Activated CD4-positive, alpha-beta T cell treated with anti-CD3 and anti-CD28 coated beads, Interleukin-10, Interleukin-2, amounts not matched to agents 100 ng/mL and 50 ng/mL, durations not matched to agents 16 hours and 8 hours (primary cell): ENCODE measurements around the gene IQCK.

Experiments used
- DNase-seq: peaks from one replicate; pipeline ENCODE4 v3.0.0-alpha.2; 2020

Gene IQCK

GRCh38 chr16:19864566-19864965, 146.5 kb downstream of the IQCK start:
- no peak for DNase-seq

DNA sequence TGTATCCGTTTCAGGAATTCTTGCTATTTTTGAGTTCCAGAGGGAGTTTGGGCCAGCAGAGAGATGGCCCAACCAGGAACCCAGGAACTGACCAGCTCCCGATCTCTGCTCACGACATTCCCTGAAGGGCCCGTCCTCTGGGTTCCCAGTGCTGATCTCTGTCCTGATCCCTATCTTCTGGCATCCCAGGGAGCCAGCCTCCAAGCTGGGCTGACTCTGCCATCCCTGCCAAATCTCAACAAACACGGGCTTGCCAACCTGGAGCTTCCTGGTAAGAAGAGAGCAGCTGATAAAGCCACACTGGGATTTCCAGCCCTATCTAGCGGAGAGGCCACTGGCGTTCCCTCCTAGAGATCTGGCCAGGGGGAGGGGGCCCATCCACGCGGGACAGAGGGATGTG, 150.3 kb downstream of the IQCK start:
- DNase-seq = no peak

- DNase-seq = no peak
These were observed 153.7 kb downstream of the IQCK start for GRCh38 chr16:19871721-19872120.

- no peak for DNase-seq
These were observed 154.2 kb downstream of the IQCK start for GRCh38 chr16:19872179-19872863.

DNA sequence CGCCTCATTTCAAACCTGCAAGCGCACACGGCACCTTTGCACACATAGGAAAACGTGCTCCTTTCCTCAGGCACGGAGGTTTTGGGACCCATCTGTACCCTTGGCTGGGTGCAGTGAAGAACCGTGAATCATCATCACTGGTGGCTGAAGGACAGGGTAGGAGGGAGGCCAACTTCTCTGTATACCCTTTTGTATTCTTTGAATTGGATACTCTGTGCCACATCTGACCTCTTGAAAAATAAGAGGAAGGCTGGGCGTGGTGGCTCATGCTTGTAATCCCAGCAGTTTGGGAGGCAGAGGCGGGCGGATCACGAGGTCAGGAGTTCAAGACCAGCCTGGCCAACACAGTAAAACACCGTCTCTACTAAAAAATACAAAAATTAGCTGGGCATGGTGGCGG, 154.9 kb downstream of the IQCK start:
- no peak for DNase-seq

- DNase-seq = no peak
These were observed 156.0 kb downstream of the IQCK start for GRCh38 chr16:19874026-19874425.

DNA sequence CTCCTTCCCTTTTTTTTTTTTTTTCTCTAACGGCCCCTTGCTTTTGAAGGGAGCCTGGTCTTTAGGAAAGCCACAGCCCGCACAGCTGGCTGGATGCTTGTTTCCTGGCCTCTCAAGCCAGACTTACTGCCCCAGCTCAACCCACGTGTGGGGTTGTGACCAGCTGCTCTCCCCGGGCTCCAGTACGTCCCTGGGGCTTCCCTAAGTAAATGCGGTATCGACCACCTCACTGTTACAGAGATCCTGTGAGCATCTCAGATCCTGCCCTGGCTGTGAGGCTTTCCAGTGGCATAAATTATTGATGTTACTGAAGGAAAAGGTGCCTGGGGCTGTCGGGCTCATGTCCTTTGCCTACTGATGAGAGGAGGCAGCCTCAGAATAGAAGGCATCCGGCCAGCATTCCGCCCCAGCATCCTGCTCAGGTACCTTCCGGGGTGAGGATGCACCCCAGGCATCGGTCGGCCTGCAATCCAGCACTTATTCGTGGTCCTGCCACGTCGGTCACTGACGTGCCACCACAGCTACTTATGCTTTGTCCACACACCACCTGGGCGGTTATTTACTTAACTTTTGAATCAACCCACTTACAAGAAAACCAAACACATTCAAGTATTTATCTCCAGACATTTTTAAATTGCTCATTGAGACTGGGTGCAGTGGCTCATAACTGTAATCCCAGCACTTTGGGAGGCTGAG, 156.9 kb downstream of the IQCK start:
- DNase-seq = no peak

DNA sequence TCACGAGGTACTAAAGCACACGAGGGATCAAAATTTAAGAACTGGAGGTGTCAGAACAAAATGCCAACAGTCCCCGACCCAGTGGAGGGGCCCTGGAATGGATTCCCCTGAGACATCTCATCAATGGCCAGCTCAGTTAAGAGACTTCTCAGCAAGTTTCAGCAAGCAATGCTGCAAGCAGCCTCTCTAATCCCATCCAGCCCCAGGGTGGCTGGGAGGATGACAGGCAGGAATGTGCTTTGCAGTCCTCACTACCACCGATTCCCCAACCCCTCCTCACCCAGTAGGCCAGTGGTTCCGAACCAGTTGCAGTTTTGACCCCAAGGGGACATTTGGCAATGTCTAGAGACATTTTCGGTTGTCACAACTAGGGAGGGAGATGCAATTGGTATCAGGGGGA, 157.8 kb downstream of the IQCK start:
- no peak for DNase-seq

GRCh38 chr16:19876501-19877059, 158.5 kb downstream of the IQCK start:
- DNase-seq = no peak

DNA sequence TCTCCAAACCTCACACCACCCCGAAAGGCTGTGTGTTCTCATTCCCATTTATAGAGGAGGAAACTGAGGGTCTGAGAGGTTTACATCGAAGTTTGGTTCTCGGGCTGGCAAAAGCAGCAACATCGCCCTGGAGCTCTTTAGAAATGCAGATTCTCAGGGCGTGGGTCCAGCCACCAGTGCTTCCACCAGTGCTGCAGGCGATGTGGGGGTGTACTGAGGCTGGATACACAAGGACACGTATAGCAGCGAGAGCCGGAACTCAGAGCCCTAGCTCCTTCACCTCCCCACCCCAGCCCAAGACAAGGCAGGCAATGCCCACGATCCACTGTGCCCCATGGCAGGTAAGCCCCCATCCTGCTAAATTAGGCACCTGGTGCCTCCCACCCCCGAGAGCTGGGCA, 160.7 kb downstream of the IQCK start:
- no peak for DNase-seq

- DNase-seq = no peak
These were observed 161.2 kb downstream of the IQCK start for GRCh38 chr16:19879241-19879792.

DNA sequence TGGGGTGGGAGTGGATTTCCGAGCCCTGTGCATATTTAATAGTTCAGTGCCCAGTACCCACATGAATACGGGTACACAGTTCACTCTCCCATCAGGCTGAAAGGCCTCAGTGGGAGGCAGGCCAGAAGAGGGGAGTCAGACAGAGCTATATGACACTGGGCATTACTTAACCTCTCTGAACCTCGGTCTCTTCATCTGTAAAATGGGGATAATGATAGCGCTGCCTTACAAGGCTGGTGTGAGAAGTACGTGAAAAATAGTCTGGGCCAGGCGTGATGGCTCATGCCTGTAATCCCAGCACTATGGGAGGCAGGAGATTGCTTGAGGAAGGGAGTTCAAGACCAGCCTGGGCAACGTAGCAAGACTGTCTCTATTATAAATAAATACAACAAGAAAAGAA, 163.0 kb downstream of the IQCK start:
- no peak for DNase-seq

DNA sequence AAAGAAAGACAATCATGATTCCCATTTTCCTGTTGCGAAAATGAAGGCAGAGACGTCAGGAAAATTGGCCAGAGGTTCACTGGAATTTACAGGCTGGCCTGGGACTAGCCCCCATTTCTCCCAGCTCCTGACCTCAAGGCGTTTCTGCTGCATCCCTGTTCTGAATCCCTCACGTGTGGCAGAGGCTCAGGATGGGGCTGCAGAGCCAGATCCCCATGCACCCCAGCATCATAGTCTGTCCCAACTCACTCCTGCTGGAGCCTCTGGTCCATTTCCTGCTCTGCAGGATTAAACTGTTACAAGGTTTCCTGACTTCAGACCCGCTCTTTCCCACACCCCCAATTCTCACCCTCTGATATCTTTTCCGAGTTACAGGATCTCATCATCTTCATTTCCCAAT, 163.7 kb downstream of the IQCK start:
- no peak for DNase-seq

DNA sequence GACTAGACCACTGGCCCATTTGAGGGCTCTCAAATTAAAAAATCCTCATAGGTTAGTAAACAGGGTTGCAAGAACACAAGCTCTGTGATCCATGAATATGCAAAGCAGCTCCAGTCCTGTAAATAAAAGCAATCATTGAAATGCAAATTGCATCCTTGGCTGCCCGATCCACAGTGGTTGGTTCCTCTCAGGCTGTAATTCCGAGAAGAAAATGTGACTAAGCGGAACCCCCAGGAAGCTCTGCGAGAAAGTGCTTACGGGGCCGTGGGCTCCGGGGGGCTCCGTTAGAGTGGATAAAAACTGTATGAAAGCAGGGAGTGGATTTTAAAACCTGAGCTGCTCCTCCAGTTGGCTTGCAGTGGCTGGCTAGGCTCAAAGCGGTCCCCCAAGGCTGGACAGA, 164.1 kb downstream of the IQCK start:
- DNase-seq = no peak

DNA sequence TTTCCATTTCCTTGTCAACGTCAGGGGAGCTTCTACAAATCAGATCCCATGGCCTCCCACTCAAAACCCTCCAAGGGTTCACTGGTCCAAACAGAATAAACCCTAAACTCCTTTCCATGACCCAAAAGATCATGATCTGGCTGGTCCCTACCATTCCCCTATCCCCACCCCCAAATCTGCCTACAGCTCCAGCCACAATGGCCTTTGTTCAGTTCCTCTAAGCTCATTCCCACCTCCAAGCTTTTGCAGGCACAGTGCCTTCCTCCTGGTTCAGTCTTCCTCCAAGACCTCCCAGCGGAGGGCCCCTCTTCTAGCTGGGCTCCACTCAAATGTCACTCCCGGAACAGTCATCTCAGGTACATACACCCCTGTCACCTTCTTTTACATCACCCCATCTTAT, 164.6 kb downstream of the IQCK start:
- DNase-seq = no peak

GRCh38 chr16:19883296-19883965, 165.4 kb downstream of the IQCK start:
- DNase-seq = no peak

DNA sequence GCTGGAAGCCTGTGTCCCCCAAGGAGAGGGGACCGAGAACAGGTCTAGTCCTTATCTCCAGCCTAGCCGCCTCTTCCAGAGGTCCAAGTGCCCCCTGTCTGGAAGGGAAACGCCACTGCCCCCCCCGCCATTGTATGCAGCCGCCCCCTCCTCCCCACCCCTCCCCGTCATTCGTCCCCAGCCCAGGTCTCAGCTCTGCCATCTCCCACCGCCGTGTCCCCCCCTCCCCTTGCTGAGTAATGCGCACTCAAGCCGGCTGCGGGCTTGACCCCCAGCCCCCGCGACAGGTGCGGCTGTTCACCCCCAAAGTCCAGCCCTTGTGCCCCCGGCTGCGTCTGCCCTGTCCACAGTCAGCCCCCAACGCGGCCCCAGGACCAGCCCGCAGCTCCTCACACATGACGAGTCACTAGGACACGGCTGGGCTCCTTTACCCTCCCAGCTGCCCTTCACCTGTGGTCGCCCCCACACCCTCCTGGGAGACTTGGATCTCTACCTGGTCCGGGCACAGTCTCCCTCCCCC, 166.0 kb downstream of the IQCK start:
- DNase-seq = no peak

DNA sequence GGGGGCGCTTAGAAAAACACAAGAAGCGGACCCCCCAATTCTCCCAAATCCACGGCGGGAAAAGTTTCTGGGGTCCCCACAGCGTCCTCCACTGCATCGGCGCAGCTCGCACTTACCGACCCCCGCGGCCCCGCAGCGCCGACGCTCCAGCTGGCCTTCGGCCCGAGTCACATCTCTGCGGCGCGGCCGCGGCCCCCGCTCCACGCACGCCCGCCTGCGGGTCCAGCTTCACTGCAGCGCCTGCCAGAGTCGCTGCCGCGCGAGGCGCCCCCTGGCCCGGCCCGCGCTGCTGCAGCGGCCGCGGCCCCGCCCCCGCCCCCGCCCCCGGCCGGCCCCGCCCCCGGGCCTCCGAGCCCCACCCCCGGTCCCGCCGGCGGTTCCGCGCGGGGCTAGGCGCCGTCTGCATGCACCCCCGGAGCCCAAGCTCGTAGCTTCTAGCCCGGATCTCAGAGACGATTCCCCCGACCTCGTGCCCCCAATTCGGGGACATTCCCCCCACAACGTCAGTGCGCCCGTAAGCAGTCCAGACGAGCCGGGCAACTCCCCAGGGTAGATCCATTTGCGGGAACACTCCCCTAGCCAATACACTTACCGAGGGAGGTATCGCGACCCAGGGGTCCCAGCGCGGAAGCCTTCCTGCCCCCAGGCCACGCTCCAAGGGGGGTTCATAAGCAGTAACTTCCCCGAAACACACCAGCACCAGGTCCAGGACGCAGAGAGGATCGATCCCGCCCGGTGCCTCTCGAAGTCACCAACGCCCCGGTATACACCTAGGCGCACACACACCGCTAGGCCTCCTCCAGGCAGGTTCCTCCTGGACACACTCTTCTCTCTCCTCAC, 166.8 kb downstream of the IQCK start, which contains the start of gene GPRC5B:
Gene GPRC5B (minus strand): TSS at position 238 of the 840 bp plus-strand sequence. CDS start 12,003 bp downstream, outside the sequence.
- peak; percentile 16 for DNase-seq

- DNase-seq = no peak
These were observed 167.5 kb downstream of the IQCK start for GRCh38 chr16:19885451-19886072.

DNA sequence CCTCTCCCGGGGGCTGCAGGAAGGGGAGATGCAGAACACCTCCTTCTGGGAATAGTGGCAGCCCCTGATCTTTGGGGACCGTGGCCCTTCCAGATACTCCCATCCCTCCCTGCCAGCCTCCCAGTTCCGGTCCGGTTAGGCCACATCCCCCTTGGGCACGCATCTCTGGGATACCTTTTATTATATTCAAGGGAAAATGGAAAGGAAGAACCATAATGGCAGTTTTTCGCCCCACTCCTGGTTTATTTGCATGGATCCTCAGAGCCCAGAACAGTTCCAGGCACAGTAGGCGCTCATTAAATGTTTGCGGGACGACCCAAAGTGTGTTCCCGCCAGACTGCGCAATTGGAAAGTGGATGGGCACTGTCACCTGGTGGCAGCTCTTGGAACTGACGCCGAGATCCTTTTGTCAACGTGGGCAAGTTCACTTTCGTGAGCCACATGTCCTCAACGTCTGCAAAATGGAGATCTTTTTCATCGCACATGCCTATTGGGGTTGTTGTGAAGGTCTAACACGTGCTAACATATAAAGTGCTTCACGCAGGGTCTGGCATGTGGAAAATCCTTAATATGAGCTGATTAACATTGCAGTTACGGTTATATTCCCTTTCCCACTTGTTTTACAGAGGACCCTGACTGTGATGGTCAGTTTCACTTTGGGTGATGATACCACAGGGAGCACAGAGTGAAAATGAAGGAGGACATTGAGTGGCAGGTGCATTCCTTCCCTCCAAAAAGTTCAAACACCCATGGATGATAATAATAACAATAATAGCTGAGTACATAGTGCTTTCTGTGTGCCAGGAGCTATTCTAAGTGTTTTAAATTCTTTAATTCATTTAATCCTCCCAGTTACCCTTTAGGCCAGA, 168.2 kb downstream of the IQCK start:
- DNase-seq = peak; percentile 86

GRCh38 chr16:19888834-19889233, 170.8 kb downstream of the IQCK start:
- peak; percentile 19 for DNase-seq
